ENCODE results near the gene OR52K1. TPM values are rescaled to one million over a fixed set of nuclear protein-coding genes. Genes with fewer than 3 reads are reported as not detected.

OR52K1 gene
- total and polyA plus RNA-seq, 2 donors from 2014 or later = not detected

- Histone ChIP-seq H3K9ac (ENCODE audit: low read length in 3 of 3) (no peak overlapping the region), H3K4me3 (ENCODE audit: low read length in 3 of 3) (no peak overlapping the region), H3K4me1 (ENCODE audit: control insufficient read depth in 2 of 3, insufficient read depth in 2 of 3, low read depth in 1 of 3, low read length in 3 of 3) (no peaks in the 10 kb centered on the region), H3K9me3 (ENCODE audit: control insufficient read depth in 2 of 3, insufficient read depth in 1 of 3, low read length in 3 of 3) (no peaks in the 10 kb centered on the region), H3K27me3 (ENCODE audit: control insufficient read depth, insufficient read depth, low read length) (no peaks in the 10 kb centered on the region), H3K36me3 (ENCODE audit: control insufficient read depth in 2 of 3, insufficient read depth in 3 of 3, low read length in 3 of 3) (no peaks in the 10 kb centered on the region), H3K27ac (ENCODE audit: low read depth in 2 of 2, low read length in 2 of 2) (no peak overlapping the region)
- intact Hi-C loops (cut with DNase I) = no loop called here
- DNase-seq (no peak), FAIRE-seq (no peak)
- TF ChIP-seq CTCF (IDR thresholded peaks at IDR 0.05; ENCODE audit: borderline replicate concordance, extremely low read depth, insufficient read depth) = no peak
Observed at GRCh38 chr11:4454021-4454420, 28.4 kb upstream of the OR52K1 start.

GRCh38 chr11:4455419-4455818 lies 27.0 kb upstream of the OR52K1 start:
- Histone ChIP-seq H3K27ac (ENCODE audit: low read depth in 2 of 2, low read length in 2 of 2) (no peak overlapping the region), H3K27me3 (ENCODE audit: control insufficient read depth, insufficient read depth, low read length) (no peaks in the 10 kb centered on the region), H3K4me1 (ENCODE audit: control insufficient read depth in 2 of 3, insufficient read depth in 2 of 3, low read depth in 1 of 3, low read length in 3 of 3) (no peaks in the 10 kb centered on the region), H3K9me3 (ENCODE audit: control insufficient read depth in 2 of 3, insufficient read depth in 1 of 3, low read length in 3 of 3) (no peaks in the 10 kb centered on the region), H3K36me3 (ENCODE audit: control insufficient read depth in 2 of 3, insufficient read depth in 3 of 3, low read length in 3 of 3) (no peaks in the 10 kb centered on the region), H3K9ac (ENCODE audit: low read length in 3 of 3) (no peak overlapping the region), H3K4me3 (ENCODE audit: low read length in 3 of 3) (no peak overlapping the region)
- intact Hi-C loops (cut with DNase I) = no loop called here
- DNase-seq (no peak), FAIRE-seq (no peak)
- no peak for TF ChIP-seq CTCF (IDR thresholded peaks at IDR 0.05; ENCODE audit: borderline replicate concordance, extremely low read depth, insufficient read depth)

- Histone ChIP-seq H3K9me3 (ENCODE audit: control insufficient read depth in 2 of 3, insufficient read depth in 1 of 3, low read length in 3 of 3) (no peaks in the 10 kb centered on the region), H3K27ac (ENCODE audit: low read depth in 2 of 2, low read length in 2 of 2) (no peak overlapping the region)
Observed at GRCh38 chr11:4459500-4459899, 22.9 kb upstream of the OR52K1 start.

More at GRCh38 chr11:4459500-4459899, 22.9 kb upstream of the OR52K1 start:
- DNase-seq = no peak
- no peak for FAIRE-seq
- no peak for TF ChIP-seq CTCF (IDR thresholded peaks at IDR 0.05; ENCODE audit: borderline replicate concordance, extremely low read depth, insufficient read depth)
- Histone ChIP-seq H3K36me3 (ENCODE audit: control insufficient read depth in 2 of 3, insufficient read depth in 3 of 3, low read length in 3 of 3) (no peaks in the 10 kb centered on the region), H3K4me3 (ENCODE audit: low read length in 3 of 3) (no peak overlapping the region), H3K4me1 (ENCODE audit: control insufficient read depth in 2 of 3, insufficient read depth in 2 of 3, low read depth in 1 of 3, low read length in 3 of 3) (no peaks in the 10 kb centered on the region), H3K9ac (ENCODE audit: low read length in 3 of 3) (no peak overlapping the region), H3K27me3 (ENCODE audit: control insufficient read depth, insufficient read depth, low read length) (no peaks in the 10 kb centered on the region)
- intact Hi-C loops (cut with DNase I) = no loop called here
